Spleen (tissue), 7 donors: Measurements from ENCODE around the gene ZNF385C.

Experiments used
- CTCF ChIP-seq, 11 experiments: fragments of 200-600 bp in 7 of 11; fragments of 450-650 bp in 4 of 11; sonication (generic) in 4 of 11; IDR thresholded peaks in 8 of 11; conservative IDR thresholded peaks in 3 of 11; 1 replicate in 7 of 11; 2 replicates in 4 of 11; pipeline versions ENCODE4 v1.4.0 to v1.8.0; 2016 to 2021; ENCODE audit warnings: antibody characterized with exemption in 11 of 11, inconsistent platforms in 4 of 11, mild to moderate bottlenecking in 1 of 11
- POLR2A ChIP-seq, 3 donors: fragments of 450-650 bp; IDR thresholded peaks; one replicate each; pipeline ENCODE4 v1.5.1; 2017; ENCODE audit warnings: antibody characterized with exemption in 3 of 3, mild to moderate bottlenecking in 1 of 3
- POLR2AphosphoS5 ChIP-seq, 3 donors: sonication (generic); formaldehyde crosslinking; IDR thresholded peaks; one replicate each; pipeline ENCODE4 v1.5.1; 2017; ENCODE audit warnings: antibody characterized with exemption in 3 of 3
- donor health status: DM: no; HTN: no; CAD: no; lungs with moderate emphysema.
- donor health status: DM: no; HTN: no; CAD: no.
- donor health status: DM: no; HTN: no; CAD: no.

DNA sequence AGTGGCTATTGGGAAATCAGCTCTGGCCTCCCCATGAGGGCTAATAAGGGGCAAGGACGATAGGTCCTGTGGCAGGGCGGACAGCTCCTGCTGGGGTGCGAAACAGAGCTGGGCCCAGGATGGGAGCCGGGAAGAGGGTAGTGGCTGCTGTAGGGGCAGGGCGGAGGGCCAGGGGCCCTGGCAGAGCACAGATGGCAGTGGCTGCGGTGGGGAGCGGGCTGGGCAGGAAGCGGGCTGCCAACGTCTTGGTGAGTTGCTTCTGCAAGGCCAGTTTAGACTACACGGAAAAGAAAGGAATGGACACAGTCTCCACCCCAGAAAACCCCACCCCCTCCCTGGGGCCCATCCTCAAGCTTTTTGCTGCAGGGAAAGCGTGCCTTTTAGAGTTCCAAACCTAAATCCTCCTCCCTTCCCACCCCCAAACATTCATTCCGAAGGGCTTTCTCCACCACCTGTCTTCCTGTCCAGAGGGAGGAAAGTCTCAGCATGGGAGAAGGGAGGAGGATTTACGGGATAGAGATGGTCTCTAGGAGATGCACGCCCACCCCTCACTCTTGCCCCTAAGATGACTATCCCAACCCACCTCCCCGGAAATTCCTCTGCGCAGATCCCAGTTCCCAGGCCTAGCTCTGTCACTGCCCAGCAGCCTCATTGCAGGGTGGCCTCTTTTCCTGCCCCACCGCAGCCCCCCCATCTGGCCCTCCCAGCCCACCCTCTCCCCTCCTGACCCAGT is 71.2 kb downstream of the ZNF385C start:
- TF ChIP-seq CTCF (IDR thresholded peaks at IDR 0.05 in 8 of 11, conservative IDR thresholded peaks at IDR 0.05 in 3 of 11) (no peak), POLR2AphosphoS5 (IDR thresholded peaks at IDR 0.05) (peak in 2 of 3 donors; percentile 21 to 72), POLR2A (IDR thresholded peaks at IDR 0.05) (no peak)
